Measurements from ENCODE around the gene ANKS4B. TPM values are rescaled to one million over a fixed set of nuclear protein-coding genes. Genes with fewer than 3 reads are reported as not detected.
"Not testable (repeated sequence)": the region's sequence is repeated elsewhere in the genome, so short reads cannot be mapped to it uniquely, and the experiment has no call there.

The ANKS4B gene
- total RNA-seq, 1 donor from 2014 or later = under 0.01 TPM

DNA sequence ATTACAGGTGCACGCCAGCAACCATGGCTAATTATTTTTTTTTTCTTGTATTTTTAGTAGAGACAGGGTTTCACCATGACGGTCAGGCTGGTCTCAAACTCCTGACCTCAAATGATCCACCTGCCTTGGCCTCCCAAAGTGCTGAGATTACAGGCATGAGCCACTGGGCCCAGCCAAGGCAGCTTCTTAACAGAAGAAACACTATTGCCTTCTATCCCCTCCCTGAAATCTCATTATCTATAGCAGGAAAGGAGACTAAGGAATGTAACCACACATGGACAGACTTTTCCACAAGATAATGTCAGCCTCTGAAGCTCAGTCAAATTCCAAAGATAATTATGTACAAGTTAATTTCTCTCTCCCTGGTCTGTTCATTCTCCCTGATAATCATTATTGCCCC, 16.4 kb upstream of the ANKS4B start:
- FAIRE-seq (no peak), DNase-seq (ENCODE audit: low spot score in 2 of 2) (no peak)

DNA sequence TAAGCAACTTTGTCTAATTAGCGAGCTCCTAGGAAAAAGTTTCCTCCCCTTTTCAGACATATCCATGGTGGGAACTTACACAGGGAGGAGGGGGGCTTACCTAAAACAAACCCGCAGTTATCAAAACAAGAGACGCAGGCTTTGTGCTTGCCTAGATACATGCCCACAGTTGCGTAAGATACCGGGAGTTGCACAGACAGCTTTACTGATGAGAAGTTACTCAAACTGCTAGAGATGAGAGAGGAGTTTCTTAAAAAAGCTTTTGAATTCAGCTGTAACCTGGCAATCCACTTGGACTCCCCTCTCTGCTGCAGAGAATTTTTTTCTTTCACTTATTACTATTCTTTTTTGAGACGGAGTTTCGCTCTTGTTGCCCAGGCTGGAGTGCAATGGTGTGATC, 15.3 kb upstream of the ANKS4B start:
- no peak for DNase-seq (ENCODE audit: low spot score in 2 of 2)
- FAIRE-seq = no peak

DNA sequence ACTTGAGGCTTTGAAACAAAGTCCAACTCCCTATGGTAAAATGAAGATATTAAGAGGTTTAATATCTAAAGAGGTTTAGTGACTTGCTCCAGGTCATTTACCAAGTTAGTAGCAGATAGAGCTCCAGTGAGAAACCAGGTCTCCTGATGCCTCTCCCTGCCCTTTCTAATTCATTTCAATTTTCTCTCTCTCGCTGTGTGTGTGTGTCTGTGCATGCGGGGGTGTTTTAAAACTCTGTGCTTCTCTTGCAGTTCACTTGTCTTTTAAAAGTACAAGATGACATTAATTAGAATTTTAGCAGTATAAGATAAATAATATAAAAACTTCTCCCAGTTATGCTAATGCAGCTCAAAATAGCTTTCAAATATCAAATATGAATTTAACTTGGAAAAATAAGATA, 13.9 kb upstream of the ANKS4B start:
- FAIRE-seq (no peak), DNase-seq (ENCODE audit: low spot score in 2 of 2) (no peak)

DNA sequence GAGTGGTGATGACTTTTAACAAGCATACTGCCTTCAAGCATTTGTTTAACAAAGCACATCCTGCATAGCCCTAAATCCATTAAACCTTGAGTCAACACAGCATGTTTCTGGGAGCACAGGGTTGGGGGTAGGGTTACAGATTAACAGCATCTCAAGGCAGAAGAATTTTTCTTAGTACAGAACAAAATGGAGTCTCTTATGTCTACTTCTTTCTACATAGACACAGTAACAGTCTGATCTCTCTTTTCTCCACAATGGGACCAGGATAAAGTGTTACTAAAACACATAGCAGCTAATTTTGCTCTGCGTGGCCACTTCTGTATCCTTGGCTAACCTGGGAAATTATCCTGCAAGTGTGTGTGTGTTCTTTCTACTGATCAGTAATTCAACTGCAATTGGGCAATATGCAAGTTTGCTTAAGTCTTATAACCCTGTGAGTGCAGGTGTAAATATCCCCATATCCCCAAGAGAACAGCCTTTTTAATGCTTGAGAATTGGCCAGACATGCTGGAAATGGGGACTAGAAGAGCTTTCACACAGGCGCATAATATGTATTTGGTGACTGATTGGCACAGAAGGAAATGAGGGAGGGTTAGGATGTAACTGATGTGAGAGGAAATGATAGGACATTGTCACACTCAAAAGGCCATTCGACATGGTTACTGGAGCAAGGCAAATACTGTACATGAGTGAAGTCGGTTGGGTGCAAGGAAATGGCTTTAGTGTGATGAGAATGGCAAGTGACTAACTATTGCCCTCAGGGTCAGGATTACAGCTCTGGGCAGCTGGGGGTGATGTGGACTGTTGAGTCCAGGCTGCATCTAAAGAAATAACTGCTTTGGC, 10.8 kb upstream of the ANKS4B start:
- DNase-seq (ENCODE audit: low spot score in 2 of 2) = no peak
- FAIRE-seq = no peak

DNA sequence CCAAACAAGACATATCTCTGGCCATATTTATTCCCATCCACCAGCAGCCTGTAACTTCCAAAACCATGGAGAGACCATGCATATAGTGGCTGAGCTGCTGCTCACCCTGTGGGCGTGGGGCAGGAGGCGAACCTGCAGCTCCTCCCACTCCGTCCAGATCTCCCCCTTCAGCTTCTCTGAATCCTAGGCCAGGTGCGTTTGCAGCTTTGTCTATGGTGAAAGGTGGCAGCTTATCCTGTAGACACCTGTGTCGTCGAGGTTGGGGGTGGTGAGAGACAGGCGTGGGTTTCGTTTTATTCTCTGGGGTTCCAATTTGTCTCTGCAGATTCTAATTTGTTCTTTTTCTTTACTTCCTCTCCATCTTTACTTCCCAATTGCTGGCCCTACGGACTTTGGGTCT, 9.7 kb upstream of the ANKS4B start:
- DNase-seq (ENCODE audit: low spot score in 2 of 2) (no peak), FAIRE-seq (no peak)

DNA sequence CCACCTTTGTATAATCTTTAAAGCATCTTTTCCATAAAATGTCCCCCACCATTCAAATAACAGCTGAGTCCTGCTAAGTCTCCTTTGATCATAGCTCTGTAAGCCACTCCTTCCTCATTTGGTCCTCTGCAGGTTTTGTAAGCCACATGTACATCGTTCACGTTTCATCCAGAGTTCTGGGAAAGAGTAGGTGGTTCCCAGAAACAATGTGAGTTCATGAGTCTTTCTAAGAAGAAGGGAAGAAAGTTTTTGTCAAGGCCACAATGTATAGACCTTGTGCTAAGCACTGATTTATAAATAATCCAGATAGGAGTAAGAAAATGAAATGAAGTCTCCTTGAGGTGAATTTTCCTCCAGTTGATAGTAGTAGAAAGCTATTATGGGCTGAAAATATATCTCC, 8.7 kb upstream of the ANKS4B start:
- no peak for DNase-seq (ENCODE audit: low spot score in 2 of 2)
- no peak for FAIRE-seq

DNA sequence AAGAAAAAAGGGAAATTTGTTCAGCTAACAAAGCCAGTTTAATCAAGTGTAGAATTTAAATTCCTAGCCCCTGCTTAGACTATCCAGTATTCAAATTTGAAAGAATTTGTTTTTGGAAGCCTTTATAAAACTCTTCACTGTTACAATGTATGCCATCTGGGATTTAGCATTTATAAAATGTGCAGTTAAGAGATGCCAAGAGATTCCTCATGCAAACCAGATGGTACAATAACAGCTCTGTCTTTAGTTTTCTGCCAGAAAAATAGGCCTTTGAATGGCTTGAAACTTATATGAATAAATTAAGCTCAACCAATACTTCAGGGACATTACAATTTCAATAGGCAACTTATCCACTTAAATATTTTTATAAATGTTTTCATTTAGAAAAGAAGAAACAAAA, 6.8 kb upstream of the ANKS4B start:
- FAIRE-seq = peak; percentile 8
- DNase-seq (ENCODE audit: low spot score in 2 of 2) = no peak

DNA sequence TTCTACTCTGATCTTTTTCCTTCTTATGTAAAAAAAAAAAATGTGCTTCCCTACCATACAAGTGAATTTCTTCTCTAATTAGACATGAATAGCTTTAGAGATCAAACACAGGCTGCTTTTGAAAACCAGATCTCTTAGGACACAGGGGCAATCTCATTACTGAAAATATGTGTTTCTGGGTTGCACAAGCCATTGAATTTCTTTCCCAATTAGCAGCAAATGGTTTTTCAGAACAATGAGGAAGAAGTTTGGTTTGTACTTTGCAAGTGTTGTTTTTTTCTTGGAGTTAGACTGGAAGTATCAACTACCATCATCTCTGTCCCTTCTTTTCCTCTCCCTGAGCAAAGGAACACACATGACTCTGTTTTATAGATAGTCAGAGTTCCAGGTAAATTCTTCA, 5.6 kb upstream of the ANKS4B start:
- DNase-seq (ENCODE audit: low spot score in 2 of 2) (no peak), FAIRE-seq (no peak)

DNA sequence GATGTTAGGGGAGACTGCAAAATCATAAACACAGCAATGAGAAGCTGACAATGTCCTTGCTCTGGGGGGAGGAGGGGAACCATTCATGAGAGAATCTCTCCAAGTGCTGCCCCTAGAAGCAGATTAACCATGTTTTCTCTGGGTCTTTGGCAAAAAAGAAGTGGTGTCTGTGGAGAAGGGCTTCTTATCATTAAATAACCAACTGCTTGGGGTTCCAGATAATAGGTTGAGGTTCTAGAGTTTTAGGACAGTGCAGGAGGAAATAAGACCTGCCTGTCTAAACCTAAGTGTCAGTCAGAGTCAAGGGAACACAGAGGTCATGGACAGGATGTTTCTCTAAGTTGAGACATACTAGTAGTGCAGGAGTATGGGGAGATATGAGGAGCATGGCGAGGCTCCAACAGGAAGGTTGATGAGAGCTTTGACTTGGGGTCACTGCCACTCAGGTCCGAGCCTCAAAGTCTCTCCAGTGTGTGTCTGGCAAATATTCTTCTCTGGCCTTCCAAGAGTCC, 5.1 kb upstream of the ANKS4B start:
- FAIRE-seq (no peak), DNase-seq (ENCODE audit: low spot score in 2 of 2) (no peak)

DNA sequence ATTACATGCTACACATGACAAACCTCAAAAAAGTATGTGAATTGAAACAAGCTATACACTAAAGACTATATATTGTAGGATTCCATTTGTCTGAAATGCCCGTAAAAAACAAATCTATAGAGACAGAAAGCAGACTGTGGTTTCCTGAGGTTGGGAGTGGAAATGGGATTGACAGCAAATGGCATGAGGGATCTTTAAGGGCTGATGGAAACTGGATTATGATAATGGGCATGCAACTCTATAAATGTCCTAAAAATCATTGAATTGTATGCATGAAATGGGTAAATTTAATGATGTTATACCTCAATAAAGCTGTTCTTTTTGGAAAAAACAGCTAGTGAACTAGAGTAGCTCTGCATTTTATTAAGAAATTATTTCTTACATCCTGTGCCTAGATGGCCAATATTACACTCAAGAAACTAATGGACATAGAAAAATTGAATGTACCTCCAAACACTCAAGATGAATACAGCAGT, 416 bp upstream of the ANKS4B start:
- DNase-seq (ENCODE audit: low spot score in 2 of 2) (no peak), FAIRE-seq (no peak)

DNA sequence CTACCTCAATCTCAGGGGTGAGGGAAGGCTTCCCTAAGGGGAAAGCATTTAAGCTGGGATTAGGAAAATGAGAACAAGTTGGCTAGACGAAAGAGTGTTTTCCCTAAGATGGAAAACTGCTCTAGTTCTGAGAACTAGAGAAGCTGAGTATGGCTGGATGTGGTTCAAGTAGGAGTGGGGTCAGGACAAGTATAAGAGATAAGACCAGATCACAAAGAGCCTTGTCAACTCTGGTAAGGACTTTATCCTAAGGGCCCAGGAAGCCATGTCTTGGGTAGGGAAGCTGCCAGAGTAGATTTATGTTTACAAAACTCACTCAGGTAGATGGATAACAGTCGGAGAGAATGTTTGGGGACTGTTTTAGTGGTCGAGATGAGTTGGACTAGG, 1.7 kb downstream of the ANKS4B start:
- DNase-seq (ENCODE audit: low spot score in 2 of 2) (no peak), FAIRE-seq (no peak)

DNA sequence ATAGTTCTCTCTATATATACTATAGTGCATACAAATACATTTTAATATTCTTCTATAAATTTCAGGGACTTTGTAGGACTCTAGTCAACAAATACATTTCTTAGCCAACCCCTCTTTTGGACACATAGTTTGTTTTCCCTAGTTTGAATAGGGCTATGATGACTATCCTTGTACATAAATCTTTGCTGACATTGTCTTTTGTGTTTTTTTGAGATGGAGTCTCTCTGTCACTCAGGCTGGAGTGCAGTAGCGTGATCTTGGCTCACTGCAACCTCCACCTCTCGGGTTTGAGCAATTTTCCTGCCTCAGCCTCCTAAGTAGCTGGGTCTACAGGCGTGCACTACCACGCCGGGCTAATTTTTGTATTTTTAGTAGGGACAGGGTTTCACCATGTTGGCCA, 3.3 kb downstream of the ANKS4B start:
- FAIRE-seq (no peak), DNase-seq (ENCODE audit: low spot score in 2 of 2) (no peak)

DNA sequence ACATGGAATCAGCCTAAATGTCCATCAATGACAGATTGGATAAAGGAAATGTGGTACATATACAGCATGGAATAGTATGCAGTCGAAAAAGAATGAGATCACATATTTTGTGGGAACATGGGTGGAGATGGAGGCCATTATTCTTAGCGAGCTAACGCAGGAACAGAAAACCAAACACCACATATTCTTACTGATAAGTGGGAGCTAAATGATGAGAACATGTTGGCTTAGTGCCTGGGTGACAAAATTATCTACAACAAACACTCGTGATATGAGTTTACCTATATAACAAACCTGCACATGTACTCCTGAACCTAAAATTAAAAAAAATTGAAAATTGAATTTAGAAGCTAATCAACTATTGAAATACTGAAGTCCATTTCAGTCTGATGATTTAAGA, 6.1 kb downstream of the ANKS4B start:
- DNase-seq (ENCODE audit: low spot score in 2 of 2) = no peak
- no peak for FAIRE-seq

DNA sequence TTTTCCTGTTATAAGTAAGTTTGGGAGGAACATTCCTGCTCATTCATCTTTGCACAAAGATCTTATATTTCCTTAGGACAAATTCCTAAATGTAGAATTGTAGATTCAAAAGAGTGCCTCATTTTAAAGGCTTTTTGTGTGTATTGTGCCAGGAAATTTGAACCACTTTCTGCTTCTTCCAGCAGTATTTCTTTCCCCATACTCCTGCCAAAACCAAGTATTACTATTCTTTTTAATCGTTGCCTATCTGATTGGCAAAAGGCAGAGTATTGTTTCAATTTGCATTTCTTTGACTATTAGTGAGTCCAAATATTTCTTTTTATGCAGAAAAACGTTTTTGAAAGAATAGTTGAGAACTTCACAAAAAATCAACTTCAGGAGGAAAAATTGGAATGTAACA, 9.3 kb downstream of the ANKS4B start:
- DNase-seq (ENCODE audit: low spot score in 2 of 2) (no peak), FAIRE-seq (no peak)

DNA sequence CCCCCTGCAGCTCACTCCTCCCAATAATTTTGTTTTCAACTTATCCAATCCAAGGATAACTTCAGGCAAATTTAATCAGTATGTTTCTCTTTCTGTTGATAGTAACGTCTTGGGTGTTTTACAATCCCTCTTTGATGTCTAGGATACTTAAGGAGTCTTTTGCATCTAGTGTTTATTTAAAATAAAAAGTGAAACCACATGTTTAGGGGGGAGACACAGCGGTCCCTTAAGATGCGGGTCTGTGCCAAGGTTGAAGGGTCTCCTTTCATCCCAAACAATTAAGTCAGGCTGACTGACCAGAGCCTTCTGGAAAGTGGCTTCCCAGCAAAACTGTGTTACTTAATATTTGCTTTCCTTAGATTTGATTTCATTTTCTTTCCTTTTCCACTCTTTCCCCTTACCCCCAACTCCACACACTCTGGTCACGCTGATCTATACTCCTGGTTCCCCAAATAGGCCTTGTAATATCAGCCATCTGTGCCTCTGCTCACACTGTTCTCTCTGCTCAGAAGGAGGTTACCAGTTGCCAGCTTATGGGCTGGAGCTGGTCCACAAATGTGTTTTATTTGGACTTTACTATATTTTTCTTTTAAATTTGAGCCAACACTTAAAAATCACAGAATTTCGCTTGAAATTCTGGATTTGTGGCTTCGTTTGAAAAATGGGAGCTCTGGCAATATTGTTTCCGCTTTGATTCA, 11.2 kb downstream of the ANKS4B start:
- no peak for FAIRE-seq
- DNase-seq (ENCODE audit: low spot score in 2 of 2) = no peak

DNA sequence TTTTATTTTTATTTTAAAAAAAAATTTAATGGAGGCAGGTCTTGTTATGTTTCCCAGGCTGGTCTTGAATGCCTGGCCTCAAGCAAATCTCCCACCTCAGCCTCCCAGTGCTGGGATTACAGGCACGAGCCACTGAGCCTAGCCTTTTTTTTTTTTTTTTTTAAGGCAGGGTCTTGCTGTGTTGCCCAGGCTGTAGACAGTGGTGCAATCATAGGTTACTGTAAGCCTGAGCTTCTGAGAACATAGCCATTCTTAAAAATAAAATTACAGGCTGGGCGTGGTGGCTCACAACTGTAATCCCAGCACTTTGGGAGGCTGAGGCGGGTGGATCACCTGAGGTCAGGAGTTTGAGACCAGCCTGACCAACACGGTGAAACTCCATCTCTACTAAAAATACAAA, 14.7 kb downstream of the ANKS4B start:
- not testable (repeated sequence) for FAIRE-seq; DNase-seq (ENCODE audit: low spot score in 2 of 2)

DNA sequence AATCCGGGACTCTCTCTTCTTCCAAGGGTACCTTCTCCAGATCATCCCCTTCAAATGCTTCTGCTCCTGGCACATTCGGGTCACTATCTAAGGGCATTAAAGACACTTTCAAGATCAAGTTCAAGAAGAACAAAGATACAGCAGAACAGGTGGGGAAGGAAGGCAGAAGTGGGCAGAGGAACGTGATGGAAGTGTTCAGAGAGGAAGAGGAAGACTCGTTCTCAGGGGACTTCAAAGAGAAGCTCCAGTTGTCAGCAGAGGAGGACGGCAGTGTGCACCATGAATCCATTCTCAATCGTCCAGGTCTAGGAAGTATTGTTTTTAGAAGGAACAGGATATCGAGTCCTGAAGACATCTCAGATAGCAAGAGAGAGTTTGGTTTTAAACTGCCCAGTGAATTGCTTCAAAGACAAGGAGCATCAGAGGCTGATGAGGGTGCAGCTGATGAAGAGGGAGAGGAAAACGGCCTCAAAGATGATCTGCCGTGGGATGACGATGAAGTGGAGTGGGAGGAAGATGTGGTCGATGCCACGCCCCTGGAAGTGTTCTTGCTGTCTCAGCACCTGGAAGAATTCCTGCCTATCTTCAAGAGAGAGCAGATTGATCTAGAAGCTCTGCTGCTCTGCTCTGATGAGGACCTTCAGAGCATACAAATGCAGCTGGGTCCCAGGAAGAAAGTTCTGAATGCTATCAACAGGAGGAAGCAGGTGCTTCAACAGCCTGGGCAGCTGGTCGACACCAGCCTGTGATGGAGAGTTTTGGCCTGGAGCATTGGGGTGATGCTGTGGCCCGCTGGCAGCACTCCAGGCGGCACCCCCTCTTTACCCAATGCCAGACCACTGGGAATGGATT, 16.8 kb downstream of the ANKS4B start:
- DNase-seq (ENCODE audit: low spot score in 2 of 2) (no peak), FAIRE-seq (no peak)

DNA sequence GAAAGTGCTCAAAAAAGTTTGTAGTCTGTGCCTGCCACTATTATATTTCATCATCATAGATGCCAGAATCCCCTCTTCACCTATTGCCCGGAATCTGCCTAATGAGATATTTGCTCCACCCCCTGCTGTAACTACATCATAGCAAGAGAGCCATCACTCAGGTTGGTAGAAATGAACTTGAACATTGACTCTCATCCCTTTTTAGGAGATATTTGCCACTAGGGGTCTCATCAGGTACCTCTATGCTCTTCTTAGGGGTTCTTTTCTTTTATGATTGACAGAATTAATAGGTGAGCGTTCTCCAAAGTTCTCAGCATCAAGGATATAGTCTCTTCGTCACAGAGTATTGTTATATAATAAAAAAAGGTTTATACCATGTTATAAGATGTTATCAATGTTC, 20.0 kb downstream of the ANKS4B start:
- FAIRE-seq (no peak), DNase-seq (ENCODE audit: low spot score in 2 of 2) (no peak)

DNA sequence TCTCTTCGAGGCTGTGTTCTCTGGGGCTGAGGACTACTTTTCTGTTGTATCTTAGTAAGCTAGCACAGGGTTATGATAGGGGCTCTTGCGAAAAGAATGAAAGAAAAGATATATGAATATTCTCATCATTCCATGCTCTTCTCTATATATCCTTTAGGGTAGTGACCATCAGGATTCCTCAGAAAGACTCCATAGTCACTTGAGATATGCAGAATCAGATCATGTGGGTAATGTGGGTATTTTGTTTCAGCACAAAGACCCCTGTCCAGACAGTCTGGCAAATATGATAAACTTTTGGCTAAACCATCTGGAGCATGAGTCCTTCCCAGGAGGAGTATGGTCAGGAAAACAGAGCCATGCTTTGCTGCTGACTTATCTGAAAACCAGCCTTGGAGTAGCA, 23.1 kb downstream of the ANKS4B start:
- DNase-seq (ENCODE audit: low spot score in 2 of 2) = no peak
- FAIRE-seq = no peak

DNA sequence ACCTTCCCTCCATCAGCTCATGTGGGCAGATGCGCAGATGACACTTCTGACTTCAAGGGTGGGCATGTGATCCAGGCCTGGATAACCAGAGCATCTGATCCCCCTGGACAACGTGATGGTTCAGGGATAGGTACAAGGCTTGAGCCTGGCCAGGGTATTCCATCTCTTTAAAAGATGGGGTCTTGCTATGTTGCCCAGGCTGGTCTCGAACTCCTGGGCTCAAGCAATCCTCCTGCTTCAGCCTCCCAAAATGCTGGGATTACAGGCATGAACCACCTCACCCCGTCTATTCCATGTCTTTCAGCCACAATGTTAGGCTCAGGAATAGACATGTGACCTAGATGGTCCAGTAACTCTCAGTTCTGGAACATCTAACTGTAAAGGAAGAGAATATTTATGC, 23.8 kb downstream of the ANKS4B start:
- FAIRE-seq (no peak), DNase-seq (ENCODE audit: low spot score in 2 of 2) (no peak)

Measured in frontal cortex (tissue), 4 donors.